Upper lobe of right lung (tissue), 1 donor: ENCODE results near the gene DNAJB1. TPM values are rescaled to one million over a fixed set of nuclear protein-coding genes. Genes with fewer than 3 reads are reported as not detected.

ENCODE experiments used
- ATAC-seq: fragments of 200-7000 bp; cut with Tn5 transposase; one replicate; pipeline ENCODE4 v1.9.1; 2020; ENCODE audit warnings: mild to moderate bottlenecking, moderate library complexity
- DNase-seq: peaks from one replicate; pipeline ENCODE4 v3.0.0-alpha.2; 2020
- H3K27ac ChIP-seq: fragments of 200-600 bp; one replicate; pipeline ENCODE4 v1.8.0; 2022
- H3K27me3 ChIP-seq: fragments of 200-600 bp; one replicate; pipeline ENCODE4 v1.8.0; 2022; ENCODE audit warnings: mild to moderate bottlenecking
- H3K36me3 ChIP-seq: fragments of 200-600 bp; one replicate; pipeline ENCODE4 v1.8.0; 2022
- H3K4me1 ChIP-seq: fragments of 200-600 bp; one replicate; pipeline ENCODE4 v1.8.0; 2022
- H3K4me3 ChIP-seq: fragments of 200-600 bp; one replicate; pipeline ENCODE4 v1.8.0; 2022; ENCODE audit warnings: mild to moderate bottlenecking
- H3K9me3 ChIP-seq: fragments of 200-600 bp; one replicate; pipeline ENCODE4 v1.8.0; 2022
- intact Hi-C: fragments of 100-400 bp; cut with DNase I; formaldehyde crosslinking; loops from one replicate; pipeline ENCODE4 v1.11.0; 2022
- total RNA-seq: library from RNA; stranded (reverse); fragmentation: NEBNext Ultra II Directional; extraction: Animal tissue kit (Norgen Biotek cat#: 25700); gene quantifications from one replicate; pipeline ENCODE4 v1.2.1, GENCODE V29; 2021
- TF ChIP-seq, protein P1 (sequence below): fragments of 200-600 bp; IDR thresholded peaks from one replicate; pipeline ENCODE4 v1.8.0; 2022; ENCODE audit warnings: antibody characterized with exemption
- donor health status: DM: no; HTN: yes; CAD: no; lungs with severe emphysema.

Gene DNAJB1
- total RNA-seq, 1 donor from 2014 or later: 99.7 TPM

GRCh38 chr19:14519245-14519859 lies 1.2 kb upstream of the DNAJB1 start:
- Histone ChIP-seq H3K4me1 (peaks cover 32% of the 10 kb centered on the region), H3K4me3 (peak overlapping the region; percentile 52), H3K27me3 (no peaks in the 10 kb centered on the region), H3K36me3 (peaks cover 22% of the 10 kb centered on the region), H3K9me3 (no peaks in the 10 kb centered on the region), H3K27ac (peak overlapping the region; percentile 95)
- intact Hi-C loops: no loop called here
- no peak for ATAC-seq
- DNase-seq: no peak
- TF ChIP-seq, protein P1, sequence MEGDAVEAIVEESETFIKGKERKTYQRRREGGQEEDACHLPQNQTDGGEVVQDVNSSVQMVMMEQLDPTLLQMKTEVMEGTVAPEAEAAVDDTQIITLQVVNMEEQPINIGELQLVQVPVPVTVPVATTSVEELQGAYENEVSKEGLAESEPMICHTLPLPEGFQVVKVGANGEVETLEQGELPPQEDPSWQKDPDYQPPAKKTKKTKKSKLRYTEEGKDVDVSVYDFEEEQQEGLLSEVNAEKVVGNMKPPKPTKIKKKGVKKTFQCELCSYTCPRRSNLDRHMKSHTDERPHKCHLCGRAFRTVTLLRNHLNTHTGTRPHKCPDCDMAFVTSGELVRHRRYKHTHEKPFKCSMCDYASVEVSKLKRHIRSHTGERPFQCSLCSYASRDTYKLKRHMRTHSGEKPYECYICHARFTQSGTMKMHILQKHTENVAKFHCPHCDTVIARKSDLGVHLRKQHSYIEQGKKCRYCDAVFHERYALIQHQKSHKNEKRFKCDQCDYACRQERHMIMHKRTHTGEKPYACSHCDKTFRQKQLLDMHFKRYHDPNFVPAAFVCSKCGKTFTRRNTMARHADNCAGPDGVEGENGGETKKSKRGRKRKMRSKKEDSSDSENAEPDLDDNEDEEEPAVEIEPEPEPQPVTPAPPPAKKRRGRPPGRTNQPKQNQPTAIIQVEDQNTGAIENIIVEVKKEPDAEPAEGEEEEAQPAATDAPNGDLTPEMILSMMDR: no peak

GRCh38 chr19:14517446-14517839 lies 754 bp downstream of the DNAJB1 start:
- no peak for DNase-seq
- H3K4me1 ChIP-seq: peaks cover 35% of the 10 kb centered on the region

GRCh38 chr19:14516746-14517438 lies 1.3 kb downstream of the DNAJB1 start:
- H3K9me3 ChIP-seq: no peaks in the 10 kb centered on the region
- no peak for DNase-seq
- intact Hi-C loops: no loop called here
- H3K4me1 ChIP-seq: peaks cover 35% of the 10 kb centered on the region
- TF ChIP-seq, protein P1: no peak
- peaks cover 29% of the 10 kb centered on the region for H3K36me3 ChIP-seq
- H3K27me3 ChIP-seq: no peaks in the 10 kb centered on the region
- peak overlapping the region; percentile 99 for H3K27ac ChIP-seq
- H3K4me3 ChIP-seq: peak overlapping the region; percentile 98
- ATAC-seq: no peak

More at GRCh38 chr19:14517446-14517839, 754 bp downstream of the DNAJB1 start:
- Histone ChIP-seq H3K36me3 (peaks cover 29% of the 10 kb centered on the region), H3K27me3 (no peaks in the 10 kb centered on the region), H3K27ac (peak overlapping the region; percentile 99), H3K4me3 (peak overlapping the region; percentile 98), H3K9me3 (no peaks in the 10 kb centered on the region)
- no peak for ATAC-seq
- TF ChIP-seq, protein P1: no peak
- intact Hi-C loops: no loop called here

GRCh38 chr19:14516048-14516534 lies 2.1 kb downstream of the DNAJB1 start:
- no peak for ATAC-seq
- peak overlapping the region; percentile 98 for H3K4me3 ChIP-seq
- DNase-seq: peak; percentile 70
- no peaks in the 10 kb centered on the region for H3K9me3 ChIP-seq
- intact Hi-C loops: no loop called here
- no peaks in the 10 kb centered on the region for H3K27me3 ChIP-seq
- TF ChIP-seq, protein P1: peak; percentile 7
- peaks cover 39% of the 10 kb centered on the region for H3K4me1 ChIP-seq
- H3K36me3 ChIP-seq: peaks cover 29% of the 10 kb centered on the region
- H3K27ac ChIP-seq: no peak overlapping the region

DNA sequence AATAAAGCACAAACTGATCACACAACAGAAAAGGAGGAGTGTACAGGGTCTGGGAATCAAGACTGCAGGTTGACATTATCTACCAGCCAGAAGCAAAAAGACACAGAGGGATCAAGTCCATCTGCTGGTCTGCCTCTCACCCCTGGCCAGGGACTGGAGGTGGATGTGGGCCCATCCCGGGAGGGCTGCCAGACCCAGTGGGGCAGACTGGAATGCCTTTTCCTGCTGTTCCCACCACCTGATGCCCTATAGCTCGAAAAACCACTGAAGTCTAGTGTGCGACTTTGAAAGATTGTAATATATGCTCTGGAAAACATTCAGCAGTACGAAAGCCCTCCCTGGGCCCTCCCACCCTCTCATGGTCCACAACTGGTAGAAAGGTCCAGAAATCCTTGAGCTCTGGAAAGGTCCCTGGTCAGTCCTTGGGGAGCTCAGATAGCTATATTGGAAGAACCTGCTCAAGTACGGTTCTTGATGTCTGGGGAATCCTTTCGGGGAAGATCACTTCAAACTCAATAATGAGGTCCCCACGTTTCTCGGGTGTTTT lies 2.6 kb downstream of the DNAJB1 start:
- Histone ChIP-seq H3K9me3 (no peaks in the 10 kb centered on the region), H3K27ac (peak overlapping the region; percentile 32), H3K27me3 (no peaks in the 10 kb centered on the region), H3K4me3 (peak overlapping the region; percentile 98), H3K4me1 (peaks cover 42% of the 10 kb centered on the region), H3K36me3 (peaks cover 29% of the 10 kb centered on the region)
- intact Hi-C loops: no loop called here
- ATAC-seq (no peak), DNase-seq (no peak)
- TF ChIP-seq, protein P1: no peak
